HL-60 (cell line): ENCODE data around the gene MEIS1.

ENCODE experiments used
- DNase-seq, 2 experiments: peaks; one replicate each; pipeline ENCODE4 v3.0.0-alpha.2; 2010 to 2020; ENCODE audit warnings: low read depth in 1 of 2, low spot score in 1 of 2
- H3K27ac ChIP-seq: fragments of 250-450 bp; sonication (Bioruptor Pico); replicated peaks from 2 replicates; pipeline ENCODE4 v1.5.1; 2020; ENCODE audit warnings: mild to moderate bottlenecking, moderate library complexity
- H3K27me3 ChIP-seq: fragments of 250-450 bp; sonication (Bioruptor Pico); 2 replicates; pipeline ENCODE4 v1.5.1; 2021; ENCODE audit warnings: mild to moderate bottlenecking, moderate library complexity; ENCODE audit not compliant: insufficient read depth, poor library complexity, severe bottlenecking
- H3K4me3 ChIP-seq: replicated peaks from 2 replicates; pipeline ENCODE4 v1.5.1; 2011; ENCODE audit warnings: mild to moderate bottlenecking, control low read depth, low read length; ENCODE audit not compliant: insufficient read depth
- CTCF ChIP-seq: IDR thresholded peaks from one replicate; pipeline ENCODE4 v1.5.1; 2011; ENCODE audit warnings: low read length, control low read depth, inconsistent platforms; ENCODE audit not compliant: insufficient read depth
- GABPA ChIP-seq: IDR thresholded peaks from 2 replicates; pipeline ENCODE4 v1.6.1; 2012; ENCODE audit warnings: low read depth
- POLR2AphosphoS5 ChIP-seq: IDR thresholded peaks from 2 replicates; pipeline ENCODE4 v1.6.1; 2012; ENCODE audit warnings: low read depth
- SPI1 ChIP-seq: IDR thresholded peaks from 2 replicates; pipeline ENCODE4 v1.6.1; 2012; ENCODE audit warnings: low read depth, mild to moderate bottlenecking, borderline replicate concordance
- TF ChIP-seq, protein P1 (sequence below): IDR thresholded peaks from 2 replicates; pipeline ENCODE4 v1.6.1; 2012; ENCODE audit warnings: low read depth; ENCODE audit not compliant: insufficient replicate concordance

MEIS1 gene

DNA sequence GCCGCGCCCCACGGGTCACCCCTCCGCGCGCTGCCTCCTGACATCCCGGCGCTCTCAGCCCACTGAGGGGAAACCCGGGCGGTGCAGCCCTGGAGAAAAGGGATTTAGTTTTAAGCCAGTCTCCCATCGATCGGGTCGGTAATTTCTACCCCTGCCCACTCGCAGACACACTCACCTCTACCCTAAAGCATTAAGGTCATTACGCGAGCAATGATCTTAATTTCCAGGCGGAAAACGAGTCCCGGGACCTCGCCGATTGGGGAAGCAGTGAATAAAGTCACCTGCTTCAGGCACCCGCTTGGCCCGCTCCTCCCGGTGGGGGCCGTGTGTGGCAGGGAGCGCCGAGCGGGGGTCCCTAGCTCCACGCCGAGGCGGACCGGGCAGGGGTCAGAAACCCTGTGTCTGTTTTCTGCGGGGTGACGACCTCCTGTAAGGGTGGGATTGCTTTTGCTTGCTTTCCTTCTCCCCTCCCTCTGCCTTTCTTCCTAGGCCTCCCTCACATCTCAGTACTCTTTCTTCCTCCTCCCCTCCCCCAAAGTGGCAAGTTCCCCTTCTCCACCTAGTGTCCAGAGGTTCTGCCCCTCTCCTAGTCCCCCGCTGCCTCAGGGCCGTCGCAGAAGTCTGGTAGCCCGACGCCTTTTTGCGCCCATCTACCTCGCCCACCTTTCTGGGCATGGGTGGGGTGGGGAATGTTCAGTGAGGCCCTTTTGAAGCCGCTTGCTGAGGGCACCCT lies 142.6 kb downstream of the MEIS1 start:
- H3K27me3 ChIP-seq: peaks cover 85% of the 10 kb centered on the region
- TF ChIP-seq, protein P1, sequence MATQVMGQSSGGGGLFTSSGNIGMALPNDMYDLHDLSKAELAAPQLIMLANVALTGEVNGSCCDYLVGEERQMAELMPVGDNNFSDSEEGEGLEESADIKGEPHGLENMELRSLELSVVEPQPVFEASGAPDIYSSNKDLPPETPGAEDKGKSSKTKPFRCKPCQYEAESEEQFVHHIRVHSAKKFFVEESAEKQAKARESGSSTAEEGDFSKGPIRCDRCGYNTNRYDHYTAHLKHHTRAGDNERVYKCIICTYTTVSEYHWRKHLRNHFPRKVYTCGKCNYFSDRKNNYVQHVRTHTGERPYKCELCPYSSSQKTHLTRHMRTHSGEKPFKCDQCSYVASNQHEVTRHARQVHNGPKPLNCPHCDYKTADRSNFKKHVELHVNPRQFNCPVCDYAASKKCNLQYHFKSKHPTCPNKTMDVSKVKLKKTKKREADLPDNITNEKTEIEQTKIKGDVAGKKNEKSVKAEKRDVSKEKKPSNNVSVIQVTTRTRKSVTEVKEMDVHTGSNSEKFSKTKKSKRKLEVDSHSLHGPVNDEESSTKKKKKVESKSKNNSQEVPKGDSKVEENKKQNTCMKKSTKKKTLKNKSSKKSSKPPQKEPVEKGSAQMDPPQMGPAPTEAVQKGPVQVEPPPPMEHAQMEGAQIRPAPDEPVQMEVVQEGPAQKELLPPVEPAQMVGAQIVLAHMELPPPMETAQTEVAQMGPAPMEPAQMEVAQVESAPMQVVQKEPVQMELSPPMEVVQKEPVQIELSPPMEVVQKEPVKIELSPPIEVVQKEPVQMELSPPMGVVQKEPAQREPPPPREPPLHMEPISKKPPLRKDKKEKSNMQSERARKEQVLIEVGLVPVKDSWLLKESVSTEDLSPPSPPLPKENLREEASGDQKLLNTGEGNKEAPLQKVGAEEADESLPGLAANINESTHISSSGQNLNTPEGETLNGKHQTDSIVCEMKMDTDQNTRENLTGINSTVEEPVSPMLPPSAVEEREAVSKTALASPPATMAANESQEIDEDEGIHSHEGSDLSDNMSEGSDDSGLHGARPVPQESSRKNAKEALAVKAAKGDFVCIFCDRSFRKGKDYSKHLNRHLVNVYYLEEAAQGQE: no peak
- TF ChIP-seq CTCF: no peak
- TF ChIP-seq SPI1: no peak
- TF ChIP-seq POLR2AphosphoS5: no peak
- no peak for TF ChIP-seq GABPA
- DNase-seq: no peak
- no peak overlapping the region for H3K27ac ChIP-seq
- H3K4me3 ChIP-seq: no peak overlapping the region

DNA sequence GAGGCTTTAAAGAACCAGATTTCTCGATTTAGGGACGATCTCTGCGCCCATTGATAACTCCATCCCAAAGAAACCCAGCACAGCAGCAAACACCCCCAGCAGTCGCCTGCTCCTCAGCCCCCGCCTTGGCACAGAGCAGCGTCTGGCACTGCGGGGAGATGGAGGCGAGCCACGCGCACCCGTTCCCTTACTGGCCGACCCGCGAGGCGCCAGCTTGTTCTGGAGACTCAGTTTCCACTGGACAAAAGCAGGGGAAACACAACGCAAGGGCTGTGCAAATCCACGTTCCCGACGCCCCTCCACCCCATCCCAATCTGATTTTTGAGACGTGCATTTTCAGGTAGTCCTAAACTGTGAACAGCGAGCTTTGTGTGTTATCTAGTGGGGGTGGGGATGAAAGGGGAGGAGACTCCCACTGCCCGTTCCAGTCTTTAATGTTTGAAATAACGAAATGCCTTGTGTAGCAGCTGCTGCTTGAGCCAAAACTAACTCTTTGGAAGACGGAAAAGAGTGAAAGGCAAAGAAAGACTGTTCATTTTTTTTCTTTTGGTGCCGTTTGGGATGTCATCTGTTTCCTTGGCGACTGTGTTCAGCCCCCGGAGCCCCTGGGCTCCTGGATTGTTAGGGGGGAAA lies 143.2 kb downstream of the MEIS1 start:
- no peak for DNase-seq
- Histone ChIP-seq H3K27me3 (peaks cover 85% of the 10 kb centered on the region), H3K4me3 (no peak overlapping the region), H3K27ac (no peak overlapping the region)
- TF ChIP-seq SPI1 (no peak), GABPA (no peak), POLR2AphosphoS5 (no peak), CTCF (no peak)
- TF ChIP-seq, protein P1: no peak

- no peak for DNase-seq
- Histone ChIP-seq H3K4me3 (no peak overlapping the region), H3K27ac (no peak overlapping the region), H3K27me3 (peaks cover 84% of the 10 kb centered on the region)
- TF ChIP-seq POLR2AphosphoS5: no peak
- TF ChIP-seq GABPA: no peak
- TF ChIP-seq, protein P1: no peak
- TF ChIP-seq CTCF: no peak
- no peak for TF ChIP-seq SPI1
Measured at GRCh38 chr2:66578687-66579106, 143.8 kb downstream of the MEIS1 start.
